HG03571 (cell line): Measurements from ENCODE around the gene GNG14.
"Not testable (repeated sequence)": the region's sequence is repeated elsewhere in the genome, so short reads cannot be mapped to it uniquely, and the experiment has no call there.

Experiments
- ATAC-seq: cut with Tn5 transposase; IDR thresholded peaks from one replicate; pipeline ENCODE4 v1.9.1; 2021; ENCODE audit not compliant: unreplicated experiment

GNG14 gene

GRCh38 chr19:12687496-12688196, at the start of gene GNG14:
Gene GNG14 (plus strand): TSS chr19:12687998. CDS start chr19:12688049, 51 bp downstream.
- ATAC-seq = no peak

- no peak for ATAC-seq
These were observed 49.1 kb upstream of the GNG14 start for GRCh38 chr19:12638611-12639182.

DNA sequence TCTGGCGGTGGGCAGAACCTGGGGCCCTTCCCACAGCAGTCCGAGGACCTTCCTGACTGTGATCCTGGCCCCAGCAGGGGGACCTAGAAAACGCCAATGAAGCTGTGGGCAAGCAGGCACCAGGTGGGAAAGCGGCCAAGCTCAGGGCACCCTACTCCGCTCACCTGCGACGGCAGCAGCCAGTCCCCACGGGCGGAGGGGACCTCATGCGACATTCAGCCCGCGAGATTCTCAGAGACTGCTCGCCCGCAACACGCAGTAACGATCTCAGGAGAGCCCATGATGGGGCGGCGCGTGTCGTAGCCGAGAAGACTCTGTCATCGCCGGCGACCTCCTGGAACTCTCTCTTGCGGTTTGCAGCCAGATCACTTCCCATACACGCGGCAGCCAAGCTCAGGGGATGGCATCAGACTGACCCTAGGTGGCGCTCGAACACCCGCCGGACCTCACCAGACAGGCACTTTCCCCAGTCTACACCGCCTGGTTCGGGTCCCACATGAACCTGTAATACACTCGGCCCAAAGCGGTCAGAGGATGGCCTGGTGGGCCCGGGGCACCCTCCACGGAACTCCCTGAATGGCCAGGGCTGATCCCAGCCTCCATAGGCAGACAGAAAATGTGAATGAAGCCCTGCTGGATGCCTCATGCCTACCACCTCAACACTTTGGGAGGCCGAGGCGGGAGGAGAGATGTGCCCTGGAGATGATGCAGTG, 47.7 kb upstream of the GNG14 start:
- no peak for ATAC-seq

- ATAC-seq = no peak
These were observed 46.3 kb upstream of the GNG14 start for GRCh38 chr19:12641456-12641855.

- ATAC-seq = no peak
These were observed 45.3 kb upstream of the GNG14 start for GRCh38 chr19:12642506-12642905.

GRCh38 chr19:12643716-12644115, 44.1 kb upstream of the GNG14 start:
- ATAC-seq = not testable (repeated sequence)

GRCh38 chr19:12646551-12646950, 41.2 kb upstream of the GNG14 start:
- ATAC-seq = no peak

- ATAC-seq = no peak
These were observed 40.8 kb upstream of the GNG14 start for GRCh38 chr19:12647047-12647446.

DNA sequence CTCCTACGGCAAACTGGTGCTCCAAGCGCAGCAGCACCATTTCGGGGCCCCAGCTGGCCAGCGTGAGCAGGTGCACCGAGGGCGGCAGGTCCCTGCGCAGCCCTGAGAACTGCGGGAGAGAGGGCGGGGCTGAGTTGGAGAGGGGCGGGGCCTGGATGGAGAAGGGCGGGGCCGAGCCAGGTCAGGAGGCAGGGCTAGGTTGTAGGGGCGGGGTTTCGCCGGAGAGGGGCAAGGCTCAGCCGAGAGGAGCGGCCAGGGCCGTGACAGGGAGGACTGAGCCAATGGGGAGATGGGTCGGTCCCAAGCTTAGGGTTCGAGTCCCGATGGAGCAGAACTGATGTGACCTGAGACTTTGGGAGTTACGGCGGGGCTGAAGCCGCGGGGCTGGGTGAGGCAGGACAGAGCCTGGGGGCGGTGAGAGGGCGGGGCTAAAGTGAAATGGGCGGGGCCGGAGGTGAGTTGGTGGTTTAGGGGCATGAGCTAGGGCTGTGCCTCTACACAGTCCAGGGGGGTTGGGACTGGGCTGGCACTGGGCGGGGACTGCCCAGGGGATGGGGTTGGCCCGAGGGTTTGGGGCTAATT, 40.2 kb upstream of the GNG14 start:
- no peak for ATAC-seq

- no peak for ATAC-seq
These were observed 39.7 kb upstream of the GNG14 start for GRCh38 chr19:12648088-12648487.

DNA sequence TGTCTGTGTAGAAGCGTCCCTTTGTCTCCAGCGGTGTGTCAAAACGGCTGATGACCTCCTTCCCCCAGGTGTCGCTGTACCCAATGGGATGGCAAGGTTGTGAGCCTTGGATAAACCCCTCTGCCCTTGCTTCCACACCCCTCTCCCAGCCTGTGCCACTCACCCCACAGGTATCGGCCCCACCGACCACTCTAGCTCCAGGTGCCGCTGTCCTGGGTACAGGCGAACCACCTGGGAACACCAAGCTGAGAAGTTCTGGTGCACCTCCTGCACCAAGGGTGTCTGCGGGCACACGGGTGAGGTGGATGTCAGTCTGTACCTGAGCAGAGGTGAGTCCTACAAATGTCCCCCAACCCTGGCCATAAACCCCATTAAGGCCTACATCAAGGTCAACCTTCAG, 37.9 kb upstream of the GNG14 start:
- ATAC-seq = no peak

DNA sequence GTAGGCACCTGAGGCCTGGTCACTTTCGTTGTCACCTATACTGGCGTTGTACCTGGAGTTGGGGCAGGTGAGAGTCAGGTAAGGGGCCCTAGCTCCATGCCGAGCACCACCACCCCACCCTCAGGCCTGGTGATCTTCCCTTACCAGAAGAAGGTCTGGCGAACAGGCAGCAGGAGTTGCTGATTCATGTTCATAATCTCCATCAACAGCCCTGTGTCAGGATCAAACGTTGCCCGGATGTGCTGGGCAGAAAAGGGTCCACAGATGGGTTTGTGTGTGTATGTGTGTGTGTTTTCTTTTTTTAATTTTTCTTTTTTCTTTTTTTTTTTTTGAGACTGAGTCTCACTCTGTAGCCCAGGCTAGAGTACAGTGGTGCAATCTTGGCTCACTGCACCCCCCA, 35.6 kb upstream of the GNG14 start:
- no peak for ATAC-seq

GRCh38 chr19:12655546-12655945, 32.3 kb upstream of the GNG14 start:
- ATAC-seq = no peak

GRCh38 chr19:12656899-12657571, 30.8 kb upstream of the GNG14 start:
- no peak for ATAC-seq

GRCh38 chr19:12657966-12658365, 29.8 kb upstream of the GNG14 start:
- no peak for ATAC-seq

GRCh38 chr19:12660980-12661379, 26.8 kb upstream of the GNG14 start:
- ATAC-seq = no peak

DNA sequence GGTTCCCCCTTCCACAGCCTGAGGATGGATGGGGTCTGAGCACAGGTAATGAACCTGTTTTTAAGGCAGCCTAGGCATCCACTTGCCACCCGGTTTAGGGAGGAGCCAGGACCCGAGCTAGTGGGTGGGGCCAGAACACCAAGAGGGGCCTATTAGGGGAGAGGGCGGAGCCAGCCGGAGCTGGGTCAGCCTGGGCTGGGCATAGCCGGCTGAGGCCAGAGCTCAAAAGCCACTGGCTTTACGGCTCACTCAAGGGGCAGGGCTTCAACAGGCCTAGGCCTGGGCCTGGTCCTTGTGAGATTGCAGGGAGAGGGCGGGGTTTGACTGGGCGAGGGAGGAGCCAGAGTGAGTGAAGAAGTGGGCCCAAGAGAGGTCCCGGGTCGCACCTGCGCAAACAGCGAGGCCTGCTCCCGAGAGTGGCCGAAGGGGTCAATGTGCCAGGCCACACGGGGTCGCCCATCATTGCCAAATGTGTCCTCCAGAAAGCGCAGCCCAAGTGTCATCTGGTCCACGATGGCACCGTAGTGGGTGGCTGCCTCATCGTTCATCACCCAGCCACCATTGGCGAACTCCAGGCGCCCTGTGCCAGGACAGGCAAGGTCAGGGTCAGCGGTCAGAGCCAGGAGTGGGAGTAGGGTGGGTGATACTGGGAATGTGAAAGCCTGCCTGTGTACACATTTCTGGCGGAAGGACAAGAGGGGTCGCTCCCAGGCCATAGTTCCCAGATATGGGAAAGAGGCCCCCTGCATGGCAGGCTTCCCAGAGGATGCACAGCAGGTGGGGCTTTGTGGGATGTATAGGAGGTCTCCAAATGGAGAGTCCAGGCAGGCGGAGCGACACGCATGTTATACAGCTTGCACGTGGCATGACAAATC, 23.2 kb upstream of the GNG14 start:
- no peak for ATAC-seq

DNA sequence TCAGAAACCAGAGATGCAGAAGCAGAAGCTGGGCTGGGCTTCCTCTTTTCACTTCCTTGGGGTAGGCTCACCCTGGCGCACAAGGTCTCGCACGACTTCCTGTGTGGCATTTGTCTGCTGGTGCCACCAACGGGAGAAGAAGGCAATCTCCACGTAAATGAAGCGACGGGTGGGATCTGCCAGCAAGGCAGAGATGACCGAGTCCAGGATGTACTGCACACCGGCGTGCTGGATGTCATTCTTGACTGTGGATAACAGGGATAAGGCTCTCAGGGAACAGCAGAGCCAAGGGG, 22.6 kb upstream of the GNG14 start:
- ATAC-seq = no peak

- ATAC-seq = no peak
These were observed 22.0 kb upstream of the GNG14 start for GRCh38 chr19:12665671-12666264.
